ENCODE data around the gene CARHSP1.
"Not testable (repeated sequence)": the region's sequence is repeated elsewhere in the genome, so short reads cannot be mapped to it uniquely, and the experiment has no call there.

Gene CARHSP1

GRCh38 chr16:8892101-8892575, 23.3 kb upstream of the CARHSP1 start:
- DNase-seq: no peak

GRCh38 chr16:8890549-8890921, 21.7 kb upstream of the CARHSP1 start:
- no peak for DNase-seq

GRCh38 chr16:8889893-8890548, 21.2 kb upstream of the CARHSP1 start:
- DNase-seq: no peak

DNA sequence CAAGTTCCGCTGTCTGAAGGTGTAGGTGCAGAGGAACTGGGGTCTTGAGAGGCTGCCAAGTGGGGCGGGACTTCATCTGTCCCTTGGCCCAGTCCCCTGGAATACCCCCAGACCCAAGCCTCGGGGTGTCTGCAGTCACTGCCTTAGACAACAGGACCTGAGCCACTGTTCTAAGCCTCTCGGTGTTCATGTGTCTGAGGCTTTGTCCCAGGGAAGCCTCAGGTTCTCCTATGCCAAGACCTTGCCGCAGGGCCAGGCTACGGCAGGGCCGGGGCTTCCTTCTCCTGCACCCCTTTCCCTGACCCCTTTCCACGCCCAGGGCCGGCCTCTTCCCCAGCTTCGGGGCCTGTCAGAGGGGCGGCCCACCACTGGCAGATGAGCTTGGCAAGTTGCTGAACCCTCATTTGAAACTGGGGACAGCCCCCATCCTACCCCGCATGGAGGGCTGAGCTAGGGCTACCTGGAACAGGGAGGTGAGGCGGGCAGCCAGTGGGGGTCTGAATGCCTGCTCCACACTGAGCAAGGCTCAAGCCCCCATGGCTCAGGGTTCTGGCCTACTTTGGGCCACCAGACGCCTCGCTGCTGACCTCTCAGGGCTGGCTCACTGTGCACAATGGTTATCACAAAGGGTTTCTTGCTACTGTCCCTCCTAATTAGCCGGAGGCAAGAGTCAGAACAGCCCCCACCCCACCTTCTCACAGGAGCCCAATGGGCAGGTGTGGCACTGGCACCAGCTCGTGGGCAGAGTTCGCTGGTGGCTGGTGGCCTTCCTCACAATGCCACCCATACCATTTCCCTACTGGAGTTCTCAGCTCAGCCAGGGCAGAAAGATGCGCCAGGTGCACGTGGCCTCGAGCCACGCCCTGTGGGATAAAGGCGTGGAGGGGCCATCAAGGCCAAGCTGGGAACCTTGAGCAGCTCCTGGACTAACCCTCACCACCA, 20.4 kb upstream of the CARHSP1 start:
- no peak for DNase-seq

GRCh38 chr16:8887952-8888560, 19.2 kb upstream of the CARHSP1 start:
- no peak for DNase-seq

GRCh38 chr16:8887431-8887765, 18.6 kb upstream of the CARHSP1 start:
- no peak for DNase-seq

DNA sequence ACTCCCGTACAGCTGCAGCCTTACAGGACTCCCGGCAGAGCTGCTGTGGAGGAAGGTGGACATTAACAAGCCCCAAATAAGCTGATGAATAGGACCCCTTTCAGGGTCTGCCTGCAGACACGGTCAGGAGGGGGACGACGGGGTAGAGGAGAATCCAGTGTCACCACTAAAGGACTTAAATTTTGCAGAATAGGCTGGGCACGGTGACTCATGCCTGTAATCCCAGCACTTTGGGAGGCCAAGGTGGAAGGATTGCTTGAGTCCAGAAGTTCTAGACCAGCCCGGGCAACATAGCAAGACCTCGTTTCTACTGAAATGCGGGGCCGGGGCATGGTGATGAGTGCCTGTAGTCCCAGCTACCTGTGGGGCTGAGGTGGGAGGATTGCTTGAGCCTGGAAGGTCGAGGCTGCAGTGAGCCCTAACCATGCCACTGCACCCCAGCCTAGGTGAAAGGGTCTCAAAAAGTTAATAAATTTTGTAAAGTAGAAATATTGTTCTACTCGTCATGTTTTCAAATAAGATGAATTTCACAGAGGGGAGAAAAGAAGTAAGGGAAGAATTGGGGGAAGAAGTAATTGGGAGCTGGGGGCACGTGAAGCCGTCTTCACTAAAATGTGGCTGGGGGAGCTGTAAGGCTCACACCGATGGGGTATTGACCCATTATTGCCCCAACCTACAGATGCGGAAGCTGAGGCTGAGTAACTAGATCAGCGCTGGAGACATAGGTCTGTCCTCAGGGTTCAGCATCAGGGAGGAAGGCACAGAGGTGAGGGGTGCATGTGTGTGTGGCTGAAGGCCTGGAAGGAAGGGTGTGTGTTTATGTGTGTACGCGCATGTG, 18.0 kb upstream of the CARHSP1 start:
- DNase-seq: no peak

DNA sequence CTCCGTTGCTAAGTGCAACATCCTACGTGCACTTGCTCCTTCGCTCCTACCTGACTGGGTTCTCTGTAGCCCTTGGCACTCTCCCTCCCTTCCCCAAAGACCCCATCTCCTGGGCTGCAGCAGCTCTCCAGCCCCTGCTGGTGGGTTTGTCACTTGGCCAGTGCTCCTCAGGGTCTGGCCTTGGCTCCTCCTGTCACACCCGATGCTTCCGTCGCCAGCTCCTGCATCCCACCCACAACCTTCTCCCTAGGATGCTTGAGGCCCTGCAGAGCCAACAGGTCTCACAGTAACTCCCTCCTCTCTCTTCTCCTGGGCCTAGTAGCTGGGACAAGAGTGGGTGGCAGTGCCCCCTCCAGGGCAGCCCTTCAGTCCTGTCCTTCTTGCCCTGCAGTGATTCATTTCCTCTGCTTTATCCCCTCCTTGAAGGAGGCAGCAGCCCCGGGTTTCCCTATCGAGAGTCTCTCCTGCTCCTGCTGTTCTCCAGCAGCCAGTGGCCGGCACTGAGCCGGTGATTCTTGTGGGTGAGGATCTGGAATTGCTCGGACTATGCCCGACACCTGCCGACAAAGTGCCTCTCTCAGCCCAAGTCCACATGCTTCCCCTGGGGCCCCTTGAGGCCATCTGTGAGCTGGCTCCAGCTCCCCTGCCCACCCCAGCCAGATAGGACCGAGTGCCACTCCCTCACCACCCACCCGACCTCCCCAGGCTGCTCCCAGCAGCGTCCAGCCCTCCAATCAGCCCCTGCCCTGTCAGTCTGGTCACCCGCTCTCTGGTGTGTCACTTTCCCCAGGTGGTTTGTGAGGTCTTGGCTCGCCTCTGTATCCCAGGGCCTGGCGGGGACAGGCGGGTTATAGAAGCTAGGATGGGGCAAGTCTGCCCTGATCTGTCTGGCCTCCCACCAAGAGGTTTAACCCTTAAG, 17.1 kb upstream of the CARHSP1 start:
- DNase-seq: no peak

DNA sequence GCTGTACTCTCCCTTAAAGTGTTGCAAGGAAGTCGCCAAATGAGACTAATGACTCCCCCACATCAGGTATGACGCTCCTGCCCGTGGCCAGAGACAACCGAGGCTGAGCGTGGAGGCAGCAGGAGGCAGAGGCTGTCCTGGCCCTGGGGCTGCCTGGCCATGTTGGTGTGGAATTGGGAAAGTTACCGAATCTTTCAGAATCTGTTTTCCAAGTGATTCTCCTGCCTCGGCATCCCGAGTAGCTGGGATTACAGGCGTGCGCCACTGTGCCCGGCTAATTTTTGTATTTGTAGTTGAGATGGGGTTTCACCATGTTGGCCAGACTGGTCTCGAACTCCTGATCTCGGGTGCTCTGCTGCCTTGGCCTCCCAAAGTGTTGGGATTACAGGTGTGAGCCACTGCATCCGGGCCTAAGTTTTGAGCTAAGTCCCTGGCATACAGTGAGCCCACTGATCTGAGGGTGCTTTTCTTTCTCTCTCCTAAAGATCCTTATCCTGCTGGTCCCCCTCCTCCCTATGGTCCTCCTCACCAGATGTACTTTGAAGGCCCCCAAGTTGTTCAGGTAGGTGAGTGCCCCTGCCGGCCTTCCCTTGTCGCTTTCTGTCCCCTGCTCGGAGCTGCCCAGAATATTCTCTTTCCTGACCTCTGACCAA, 14.0 kb upstream of the CARHSP1 start:
- no peak for DNase-seq

GRCh38 chr16:8882041-8882617, 13.3 kb upstream of the CARHSP1 start, which contains the start of gene LITAFD:
Gene LITAFD, plus strand, starts transcription at chr16:8882351. Its CDS starts 2,005 bp downstream, at chr16:8884356.
- DNase-seq: no peak

- no peak for DNase-seq
Measured at GRCh38 chr16:8880839-8881510, 12.2 kb upstream of the CARHSP1 start.

DNA sequence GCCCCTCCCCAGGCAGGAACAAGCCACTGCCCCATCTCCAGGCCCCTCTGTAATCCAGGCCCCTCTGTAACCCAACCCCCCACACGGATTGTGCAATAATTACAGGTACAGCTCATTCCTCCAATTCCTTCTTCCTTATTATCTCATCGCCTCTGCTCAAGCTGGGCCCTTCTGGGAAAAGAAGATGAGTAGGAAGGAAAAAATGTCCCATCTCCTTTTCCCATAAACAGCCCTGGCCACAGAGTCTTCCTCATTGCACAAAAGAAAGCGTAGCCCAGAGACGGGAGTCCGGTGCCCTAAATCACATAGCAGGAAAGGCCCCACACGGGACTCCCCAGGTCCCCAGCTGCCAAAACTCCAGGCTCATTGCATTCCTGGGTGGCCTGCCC, 9.7 kb upstream of the CARHSP1 start:
- no peak for DNase-seq

GRCh38 chr16:8877894-8878522, 9.2 kb upstream of the CARHSP1 start:
- DNase-seq: no peak

GRCh38 chr16:8875317-8875716, 6.5 kb upstream of the CARHSP1 start:
- DNase-seq: not testable (repeated sequence)

DNA sequence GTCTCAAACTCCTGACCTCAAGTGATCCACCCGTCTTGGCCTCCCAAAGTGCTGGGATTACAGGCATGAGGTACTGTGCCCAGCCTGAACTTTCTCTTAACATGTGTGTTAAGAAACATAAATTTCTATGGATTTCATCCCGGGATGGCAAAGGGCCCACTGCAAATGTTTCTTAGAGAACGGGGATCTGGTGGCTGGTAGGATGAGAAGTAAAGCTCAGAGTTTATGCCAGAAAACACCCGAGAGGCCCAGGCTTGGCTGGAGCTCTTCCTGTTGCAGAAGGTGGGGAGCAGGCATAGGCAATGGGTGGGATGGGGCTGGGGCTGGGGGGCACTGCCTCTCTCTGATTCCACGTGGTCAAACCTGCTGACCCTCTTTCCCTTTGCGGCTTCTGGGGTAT, 5.6 kb upstream of the CARHSP1 start:
- no peak for DNase-seq

DNA sequence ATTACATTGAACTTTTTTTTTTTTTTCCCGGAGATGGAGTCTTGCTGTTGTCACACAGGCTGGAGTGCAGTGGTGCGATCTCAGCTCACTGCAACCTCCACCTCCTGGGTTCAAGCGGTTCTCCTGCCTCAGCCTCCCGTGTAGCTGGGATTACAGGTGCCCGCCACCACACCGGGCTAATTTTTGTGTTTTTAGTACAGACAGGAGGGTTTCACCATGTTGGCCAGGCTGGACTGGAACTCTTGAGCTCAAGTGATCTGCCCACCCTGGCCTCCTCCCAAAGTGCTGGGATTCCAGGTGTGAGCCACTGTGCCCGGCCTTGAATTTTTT, 5.0 kb upstream of the CARHSP1 start:
- not testable (repeated sequence) for DNase-seq

- DNase-seq: no peak
Measured at GRCh38 chr16:8872967-8873865, 4.4 kb upstream of the CARHSP1 start.

- DNase-seq: no peak
Measured at GRCh38 chr16:8872071-8872470, 3.3 kb upstream of the CARHSP1 start.

- DNase-seq: not testable (repeated sequence)
Measured at GRCh38 chr16:8869988-8870241, 1.1 kb upstream of the CARHSP1 start.
